GM23338 (cell line): ENCODE data around the gene TRABD2A. TPM values are rescaled to one million over a fixed set of nuclear protein-coding genes. Genes with fewer than 3 reads are reported as not detected.

Experiments used
- ATAC-seq: fragments of 200-7000 bp; cut with Tn5 transposase; 3 replicates; pipeline ENCODE4 v1.9.1; 2020
- DNase-seq: peaks from one replicate; pipeline ENCODE4 v3.0.0-alpha.2; 2015; ENCODE audit warnings: low spot score
- H2AFZ ChIP-seq: fragments of 200-600 bp; sonication (generic); 2 replicates; pipeline ENCODE4 v1.8.0; 2016; ENCODE audit warnings: antibody characterized with exemption, mild to moderate bottlenecking, moderate library complexity
- H3F3A ChIP-seq: fragments of 200-600 bp; sonication (generic); replicated peaks from 2 replicates; pipeline ENCODE4 v1.8.0; 2017; ENCODE audit warnings: antibody characterized with exemption, mixed run types, low read depth
- H3K27ac ChIP-seq: fragments of 200-600 bp; sonication (generic); 2 replicates; pipeline ENCODE4 v1.6.1; 2016; ENCODE audit warnings: low read depth
- H3K27me3 ChIP-seq: fragments of 200-600 bp; sonication (generic); 2 replicates; pipeline ENCODE4 v1.8.0; 2016; ENCODE audit warnings: mild to moderate bottlenecking, mixed run types, moderate library complexity; ENCODE audit not compliant: insufficient read depth
- H3K36me3 ChIP-seq: fragments of 200-600 bp; sonication (generic); 2 replicates; pipeline ENCODE4 v1.8.0; 2016; ENCODE audit warnings: mild to moderate bottlenecking; ENCODE audit not compliant: insufficient read depth
- H3K4me1 ChIP-seq: fragments of 200-600 bp; sonication (generic); 2 replicates; pipeline ENCODE4 v1.8.0; 2016; ENCODE audit warnings: mild to moderate bottlenecking, moderate library complexity; ENCODE audit not compliant: insufficient read depth
- H3K4me2 ChIP-seq: fragments of 200-600 bp; sonication (generic); 2 replicates; pipeline ENCODE4 v1.7.1; 2017; ENCODE audit warnings: mixed run types
- H3K4me3 ChIP-seq: fragments of 200-600 bp; sonication (generic); 2 replicates; pipeline ENCODE4 v1.6.1; 2016; ENCODE audit warnings: mixed run types
- H3K79me2 ChIP-seq: fragments of 200-600 bp; sonication (generic); replicated peaks from 2 replicates; pipeline ENCODE4 v1.8.0; 2017; ENCODE audit warnings: mild to moderate bottlenecking; ENCODE audit not compliant: insufficient read depth
- H3K9me2 ChIP-seq: fragments of 200-600 bp; sonication (generic); 2 replicates; pipeline ENCODE4 v1.8.0; 2017; ENCODE audit not compliant: insufficient read depth
- H4K20me1 ChIP-seq: fragments of 200-600 bp; sonication (generic); replicated peaks from 2 replicates; pipeline ENCODE4 v1.8.0; 2017; ENCODE audit warnings: mild to moderate bottlenecking; ENCODE audit not compliant: insufficient read depth
- H3K27ac Mint-ChIP-seq: 2 replicates; pipeline ENCODE4 v1.8.0; 2020; ENCODE audit warnings: inconsistent platforms, mild to moderate bottlenecking, moderate library complexity, mixed read lengths
- H3K27me3 Mint-ChIP-seq: 3 replicates; pipeline ENCODE4 v1.8.0; 2022; ENCODE audit warnings: low read depth, mild to moderate bottlenecking, moderate library complexity, mixed read lengths, inconsistent platforms; ENCODE audit not compliant: insufficient read depth, poor library complexity
- H3K36me3 Mint-ChIP-seq: 3 replicates; pipeline ENCODE4 v1.8.0; 2021; ENCODE audit warnings: low read depth, mild to moderate bottlenecking, inconsistent platforms, moderate library complexity, mixed read lengths
- H3K4me1 Mint-ChIP-seq: 3 replicates; pipeline ENCODE4 v1.8.0; 2020; ENCODE audit warnings: mild to moderate bottlenecking, inconsistent platforms, mixed read lengths
- H3K4me3 Mint-ChIP-seq: 3 replicates; pipeline ENCODE4 v1.8.0; 2021; ENCODE audit warnings: moderate library complexity, mild to moderate bottlenecking, inconsistent platforms, mixed read lengths
- H3K9me3 Mint-ChIP-seq: 3 replicates; pipeline ENCODE4 v1.8.0; 2020; ENCODE audit warnings: moderate library complexity, mild to moderate bottlenecking, inconsistent platforms, mixed read lengths
- CREB1 ChIP-seq: fragments of 250-450 bp; sonication (Bioruptor Pico); IDR thresholded peaks from 2 replicates; pipeline ENCODE4 v1.5.0; 2020; ENCODE audit warnings: low read depth, mild to moderate bottlenecking, moderate library complexity
- EZH2 ChIP-seq: fragments of 200-600 bp; sonication (generic); IDR thresholded peaks from one replicate; pipeline ENCODE4 v1.8.0; 2017; ENCODE audit warnings: antibody characterized with exemption, mild to moderate bottlenecking, low read depth; ENCODE audit not compliant: unreplicated experiment
- EZH2phosphoT487 ChIP-seq: fragments of 200-600 bp; sonication (generic); IDR thresholded peaks from one replicate; pipeline ENCODE4 v1.8.1; 2018; ENCODE audit warnings: antibody characterized with exemption; ENCODE audit not compliant: unreplicated experiment
- STAT1 ChIP-seq: IDR thresholded peaks from one replicate; pipeline ENCODE4 v1.6.1; 2016; ENCODE audit warnings: antibody characterized with exemption; ENCODE audit not compliant: unreplicated experiment
- ZNF114 ChIP-seq: fragments of 250-450 bp; sonication (Bioruptor Pico); IDR thresholded peaks from 2 replicates; pipeline ENCODE4 v1.5.0; 2020; ENCODE audit warnings: mild to moderate bottlenecking, moderate library complexity
- polyA plus RNA-seq: library from polyadenylated mRNA; unstranded; fragments of >200 nt; fragmentation: Nextera tagmentation; extraction: Ambion mirVana; gene quantifications from 2 replicates; pipeline ENCODE4 v1.2.1, GENCODE V29; 2016
- total RNA-seq: library from RNA; depleted of rRNA; stranded (reverse); fragments of >200 nt; shearing (Covaris generic); gene quantifications from 2 replicates; pipeline ENCODE4 v1.2.3, GENCODE V29; 2014
- TF ChIP-seq, protein P1 (sequence below): fragments of 250-450 bp; sonication (Bioruptor Pico); IDR thresholded peaks from 2 replicates; pipeline ENCODE4 v1.5.0; 2020; ENCODE audit warnings: mild to moderate bottlenecking, moderate library complexity
- TF ChIP-seq, protein P2 (sequence below), 2 experiments: fragments of 200-600 bp in 1 of 2; sonication (generic) in 1 of 2; conservative IDR thresholded peaks; 2 replicates each; pipeline versions ENCODE4 v1.5.1 to v1.6.1; 2016 to 2017; ENCODE audit warnings: antibody characterized with exemption in 2 of 2, low read depth in 2 of 2, mild to moderate bottlenecking in 2 of 2, moderate library complexity in 1 of 2

Gene TRABD2A
- total and polyA plus RNA-seq, 2 experiments from 2014 or later: 5.5 to 12.1 TPM

DNA sequence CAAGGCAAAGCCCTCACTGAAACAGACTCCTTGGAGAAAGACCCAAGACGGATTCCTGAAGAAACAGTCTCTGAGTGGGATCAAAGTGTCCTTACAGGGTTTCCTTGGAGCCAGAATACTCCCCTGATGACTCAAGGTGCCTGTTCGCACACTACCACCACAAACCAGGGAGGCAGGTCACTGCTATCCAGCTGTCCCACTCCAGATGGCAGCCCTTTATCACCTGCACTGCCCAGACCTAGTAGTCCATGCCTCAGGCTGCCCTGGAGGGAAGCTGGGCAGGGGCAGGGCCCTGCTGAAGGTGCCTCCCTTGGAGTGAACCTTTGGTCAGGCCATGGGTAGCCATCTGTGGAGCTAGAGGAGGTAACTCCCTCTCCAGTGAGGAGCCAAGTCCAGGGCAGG is 34.1 kb downstream of the TRABD2A start:
- Histone ChIP-seq H3K27me3 (no peaks in the 10 kb centered on the region), H3K27ac (no peak overlapping the region), H3K79me2 (no peaks in the 10 kb centered on the region), H3K4me2 (no peak overlapping the region), H3K4me3 (no peak overlapping the region), H3K4me1 (no peaks in the 10 kb centered on the region), H3F3A (no peaks in the 10 kb centered on the region), H3K9me2 (peaks cover 24% of the 10 kb centered on the region), H2AFZ (no peak overlapping the region), H4K20me1 (no peaks in the 10 kb centered on the region; the same call in 1 of the 2 replicates), H3K36me3 (no peaks in the 10 kb centered on the region)
- no peaks in the 10 kb centered on the region; the same call in 2 of the 3 replicates for H3K4me1 Mint-ChIP-seq
- H3K9me3 Mint-ChIP-seq: no peaks in the 10 kb centered on the region
- H3K4me3 Mint-ChIP-seq: no peak overlapping the region
- no peak overlapping the region for H3K27ac Mint-ChIP-seq
- ATAC-seq (no peak), DNase-seq (no peak)
- TF ChIP-seq CREB1 (CRISPR knock-in tag) (no peak), EZH2 (no peak), EZH2phosphoT487 (no peak), ZNF114 (no peak), STAT1 (no peak)
- TF ChIP-seq, protein P1, sequence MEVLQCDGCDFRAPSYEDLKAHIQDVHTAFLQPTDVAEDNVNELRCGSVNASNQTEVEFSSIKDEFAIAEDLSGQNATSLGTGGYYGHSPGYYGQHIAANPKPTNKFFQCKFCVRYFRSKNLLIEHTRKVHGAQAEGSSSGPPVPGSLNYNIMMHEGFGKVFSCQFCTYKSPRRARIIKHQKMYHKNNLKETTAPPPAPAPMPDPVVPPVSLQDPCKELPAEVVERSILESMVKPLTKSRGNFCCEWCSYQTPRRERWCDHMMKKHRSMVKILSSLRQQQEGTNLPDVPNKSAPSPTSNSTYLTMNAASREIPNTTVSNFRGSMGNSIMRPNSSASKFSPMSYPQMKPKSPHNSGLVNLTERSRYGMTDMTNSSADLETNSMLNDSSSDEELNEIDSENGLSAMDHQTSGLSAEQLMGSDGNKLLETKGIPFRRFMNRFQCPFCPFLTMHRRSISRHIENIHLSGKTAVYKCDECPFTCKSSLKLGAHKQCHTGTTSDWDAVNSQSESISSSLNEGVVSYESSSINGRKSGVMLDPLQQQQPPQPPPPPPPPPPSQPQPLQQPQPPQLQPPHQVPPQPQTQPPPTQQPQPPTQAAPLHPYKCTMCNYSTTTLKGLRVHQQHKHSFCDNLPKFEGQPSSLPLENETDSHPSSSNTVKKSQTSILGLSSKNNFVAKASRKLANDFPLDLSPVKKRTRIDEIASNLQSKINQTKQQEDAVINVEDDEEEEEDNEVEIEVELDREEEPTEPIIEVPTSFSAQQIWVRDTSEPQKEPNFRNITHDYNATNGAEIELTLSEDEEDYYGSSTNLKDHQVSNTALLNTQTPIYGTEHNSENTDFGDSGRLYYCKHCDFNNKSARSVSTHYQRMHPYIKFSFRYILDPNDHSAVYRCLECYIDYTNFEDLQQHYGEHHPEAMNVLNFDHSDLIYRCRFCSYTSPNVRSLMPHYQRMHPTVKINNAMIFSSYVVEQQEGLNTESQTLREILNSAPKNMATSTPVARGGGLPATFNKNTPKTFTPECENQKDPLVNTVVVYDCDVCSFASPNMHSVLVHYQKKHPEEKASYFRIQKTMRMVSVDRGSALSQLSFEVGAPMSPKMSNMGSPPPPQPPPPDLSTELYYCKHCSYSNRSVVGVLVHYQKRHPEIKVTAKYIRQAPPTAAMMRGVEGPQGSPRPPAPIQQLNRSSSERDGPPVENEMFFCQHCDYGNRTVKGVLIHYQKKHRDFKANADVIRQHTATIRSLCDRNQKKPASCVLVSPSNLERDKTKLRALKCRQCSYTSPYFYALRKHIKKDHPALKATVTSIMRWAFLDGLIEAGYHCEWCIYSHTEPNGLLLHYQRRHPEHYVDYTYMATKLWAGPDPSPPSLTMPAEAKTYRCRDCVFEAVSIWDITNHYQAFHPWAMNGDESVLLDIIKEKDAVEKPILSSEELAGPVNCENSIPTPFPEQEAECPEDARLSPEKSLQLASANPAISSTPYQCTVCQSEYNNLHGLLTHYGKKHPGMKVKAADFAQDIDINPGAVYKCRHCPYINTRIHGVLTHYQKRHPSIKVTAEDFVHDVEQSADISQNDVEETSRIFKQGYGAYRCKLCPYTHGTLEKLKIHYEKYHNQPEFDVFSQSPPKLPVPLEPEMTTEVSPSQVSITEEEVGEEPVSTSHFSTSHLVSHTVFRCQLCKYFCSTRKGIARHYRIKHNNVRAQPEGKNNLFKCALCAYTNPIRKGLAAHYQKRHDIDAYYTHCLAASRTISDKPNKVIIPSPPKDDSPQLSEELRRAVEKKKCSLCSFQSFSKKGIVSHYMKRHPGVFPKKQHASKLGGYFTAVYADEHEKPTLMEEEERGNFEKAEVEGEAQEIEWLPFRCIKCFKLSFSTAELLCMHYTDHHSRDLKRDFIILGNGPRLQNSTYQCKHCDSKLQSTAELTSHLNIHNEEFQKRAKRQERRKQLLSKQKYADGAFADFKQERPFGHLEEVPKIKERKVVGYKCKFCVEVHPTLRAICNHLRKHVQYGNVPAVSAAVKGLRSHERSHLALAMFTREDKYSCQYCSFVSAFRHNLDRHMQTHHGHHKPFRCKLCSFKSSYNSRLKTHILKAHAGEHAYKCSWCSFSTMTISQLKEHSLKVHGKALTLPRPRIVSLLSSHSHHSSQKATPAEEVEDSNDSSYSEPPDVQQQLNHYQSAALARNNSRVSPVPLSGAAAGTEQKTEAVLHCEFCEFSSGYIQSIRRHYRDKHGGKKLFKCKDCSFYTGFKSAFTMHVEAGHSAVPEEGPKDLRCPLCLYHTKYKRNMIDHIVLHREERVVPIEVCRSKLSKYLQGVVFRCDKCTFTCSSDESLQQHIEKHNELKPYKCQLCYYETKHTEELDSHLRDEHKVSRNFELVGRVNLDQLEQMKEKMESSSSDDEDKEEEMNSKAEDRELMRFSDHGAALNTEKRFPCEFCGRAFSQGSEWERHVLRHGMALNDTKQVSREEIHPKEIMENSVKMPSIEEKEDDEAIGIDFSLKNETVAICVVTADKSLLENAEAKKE (CRISPR knock-in tag): no peak
- TF ChIP-seq, protein P2, sequence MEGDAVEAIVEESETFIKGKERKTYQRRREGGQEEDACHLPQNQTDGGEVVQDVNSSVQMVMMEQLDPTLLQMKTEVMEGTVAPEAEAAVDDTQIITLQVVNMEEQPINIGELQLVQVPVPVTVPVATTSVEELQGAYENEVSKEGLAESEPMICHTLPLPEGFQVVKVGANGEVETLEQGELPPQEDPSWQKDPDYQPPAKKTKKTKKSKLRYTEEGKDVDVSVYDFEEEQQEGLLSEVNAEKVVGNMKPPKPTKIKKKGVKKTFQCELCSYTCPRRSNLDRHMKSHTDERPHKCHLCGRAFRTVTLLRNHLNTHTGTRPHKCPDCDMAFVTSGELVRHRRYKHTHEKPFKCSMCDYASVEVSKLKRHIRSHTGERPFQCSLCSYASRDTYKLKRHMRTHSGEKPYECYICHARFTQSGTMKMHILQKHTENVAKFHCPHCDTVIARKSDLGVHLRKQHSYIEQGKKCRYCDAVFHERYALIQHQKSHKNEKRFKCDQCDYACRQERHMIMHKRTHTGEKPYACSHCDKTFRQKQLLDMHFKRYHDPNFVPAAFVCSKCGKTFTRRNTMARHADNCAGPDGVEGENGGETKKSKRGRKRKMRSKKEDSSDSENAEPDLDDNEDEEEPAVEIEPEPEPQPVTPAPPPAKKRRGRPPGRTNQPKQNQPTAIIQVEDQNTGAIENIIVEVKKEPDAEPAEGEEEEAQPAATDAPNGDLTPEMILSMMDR (conservative IDR thresholded peaks at IDR 0.05; ENCODE audit: low read depth in 2 of 2): no peak
- no peaks in the 10 kb centered on the region for H3K36me3 Mint-ChIP-seq
- peaks cover 4% of the 10 kb centered on the region for H3K27me3 Mint-ChIP-seq
